K562 (cell line): ENCODE data around the gene PNPLA8. TPM values are rescaled to one million over a fixed set of nuclear protein-coding genes. Genes with fewer than 3 reads are reported as not detected.

ENCODE experiments used
- CEBPG ChIP-seq, 3 experiments: fragments of 200-800 bp in 1 of 3; sonication (Bioruptor generic) in 1 of 3; sonication (generic) in 1 of 3; formaldehyde crosslinking in 1 of 3; IDR thresholded peaks in 2 of 3; conservative IDR thresholded peaks in 1 of 3; 2 replicates each; pipeline versions ENCODE4 v1.6.1 to v1.8.0; 2016 to 2022; ENCODE audit warnings: missing compliant biosample characterization in 2 of 3, missing genetic modification characterization in 2 of 3, mild to moderate bottlenecking in 1 of 3, missing genetic modification reagents in 1 of 3
- CHD7 ChIP-seq: fragments of 200-600 bp; sonication (generic); IDR thresholded peaks from one replicate; pipeline ENCODE4 v1.6.1; 2012; ENCODE audit warnings: mild to moderate bottlenecking, low read depth, low read length, inconsistent platforms
- DPF2 ChIP-seq: fragments of 450-650 bp; IDR thresholded peaks from 2 replicates; pipeline ENCODE4 v1.6.1; 2016
- FOSL1 ChIP-seq: fragments of 200-800 bp; sonication (Bioruptor generic); conservative IDR thresholded peaks from 2 replicates; pipeline ENCODE4 v1.6.1; 2016; ENCODE audit warnings: missing genetic modification characterization, missing compliant biosample characterization
- GMEB1 ChIP-seq: fragments of 250-450 bp; sonication (Bioruptor Pico); IDR thresholded peaks from 2 replicates; pipeline ENCODE4 v1.4.0; 2020; ENCODE audit warnings: mild to moderate bottlenecking
- HIVEP1 ChIP-seq: fragments of 250-450 bp; sonication (Bioruptor Pico); IDR thresholded peaks from 2 replicates; pipeline ENCODE4 v1.4.0; 2020; ENCODE audit warnings: mild to moderate bottlenecking
- KDM4B ChIP-seq, 2 experiments: fragments of 450-650 bp in 1 of 2; sonication (generic) in 1 of 2; IDR thresholded peaks; 2 replicates each; pipeline ENCODE4 v1.6.1; 2016 to 2017; ENCODE audit warnings: borderline replicate concordance in 2 of 2, antibody characterized with exemption in 1 of 2, low read depth in 1 of 2, mild to moderate bottlenecking in 1 of 2
- SMAD4 ChIP-seq: fragments of 250-450 bp; sonication (Bioruptor Pico); conservative IDR thresholded peaks from 2 replicates; pipeline ENCODE4 v1.8.0; 2021; ENCODE audit warnings: inconsistent platforms, mild to moderate bottlenecking, moderate library complexity
- XRCC4 ChIP-seq: IDR thresholded peaks from one replicate; pipeline ENCODE4 v1.6.1; 2011; ENCODE audit not compliant: insufficient read depth, insufficient read length; ENCODE audit errors: extremely low read depth
- ZNF174 ChIP-seq: fragments of 250-450 bp; sonication (Bioruptor Pico); IDR thresholded peaks from 2 replicates; pipeline ENCODE4 v1.4.0; 2020; ENCODE audit warnings: mild to moderate bottlenecking
- ZNF23 ChIP-seq: fragments of 250-450 bp; sonication (Bioruptor Pico); IDR thresholded peaks from 2 replicates; pipeline ENCODE4 v1.4.0; 2020; ENCODE audit warnings: mild to moderate bottlenecking
- polyA plus RNA-seq, 8 experiments: library from polyadenylated mRNA; depleted of rRNA in 4 of 8; stranded (reverse) in 5 of 8; unstranded in 3 of 8; fragments of >200 nt; fragmentation: Nextera tagmentation in 2 of 8; fragmentation: Illumina TruSeq in 1 of 8; extraction: Ambion mirVana in 2 of 8; extraction: Trizol in 1 of 8; gene quantifications; 2 replicates each; pipeline versions ENCODE4 v1.2.1 to v1.2.3, GENCODE V29; 2011 to 2014; ENCODE audit warnings: inconsistent platforms in 1 of 8, missing spikeins in 1 of 8
- total RNA-seq, 7 experiments: library from RNA; depleted of rRNA in 6 of 7; stranded (reverse); fragments of >200 nt in 6 of 7; fragmentation: Illumina TruSeq in 2 of 7; extraction: Trizol in 2 of 7; gene quantifications; 2 replicates each; pipeline versions ENCODE4 v1.2.1 to v1.2.3, GENCODE V29; 2011 to 2021; ENCODE audit warnings: low replicate concordance in 1 of 7

PNPLA8 gene
- total and polyA plus RNA-seq, 9 of the 15 experiments (the other 6 are each of a cell fraction or from before 2014, with no cell fraction given), result 12.8 to 27.6 (median 16.3) TPM

GRCh38 chr7:108525985-108526767 is at the start of gene PNPLA8 (continued):
- TF ChIP-seq CHD7 (peak; percentile 52), SMAD4 (CRISPR knock-in tag) (peak; percentile 49; the same call in 1 of the 2 replicates), ZNF23 (CRISPR knock-in tag) (0 out of 2 replicates have a peak, but pooled peaks have one; percentile 33), DPF2 (peak; percentile 64), CEBPG (CRISPR knock-in tag; IDR thresholded peaks at IDR 0.05) (peak; percentile 96), CEBPG (tag; conservative IDR thresholded peaks at IDR 0.05 in 1 of 2, IDR thresholded peaks at IDR 0.05 in 1 of 2) (peak; percentile 70 to 85), HIVEP1 (peak; percentile 87; the same call in 1 of the 2 replicates), FOSL1 (no peak; the same call in 1 of the 2 replicates), XRCC4 (no peak), ZNF174 (CRISPR knock-in tag) (no peak), GMEB1 (CRISPR knock-in tag) (peak; percentile 99), KDM4B (IDR thresholded peaks at IDR 0.05; ENCODE audit: borderline replicate concordance in 2 of 2, low read depth in 1 of 2) (0 out of 4 replicates have a peak, but pooled peaks of 1 of the 2 experiments have one; percentile 85)
